GM21576 (cell line): ENCODE results near the gene FAM171A1.
"Not testable (repeated sequence)": the region's sequence is repeated elsewhere in the genome, so short reads cannot be mapped to it uniquely, and the experiment has no call there.

Experiments
- ATAC-seq: cut with Tn5 transposase; IDR thresholded peaks from one replicate; pipeline ENCODE4 v1.9.1; 2021; ENCODE audit warnings: mild to moderate bottlenecking, moderate library complexity; ENCODE audit not compliant: unreplicated experiment

Gene FAM171A1

GRCh38 chr10:15346440-15347141 lies 24.5 kb downstream of the FAM171A1 start:
- no peak for ATAC-seq

GRCh38 chr10:15345450-15345849 lies 25.6 kb downstream of the FAM171A1 start:
- no peak for ATAC-seq

- no peak for ATAC-seq
Measured at GRCh38 chr10:15344876-15345285, 26.2 kb downstream of the FAM171A1 start.

- no peak for ATAC-seq
Measured at GRCh38 chr10:15344256-15344875, 26.7 kb downstream of the FAM171A1 start.

GRCh38 chr10:15342970-15343369 lies 28.1 kb downstream of the FAM171A1 start:
- ATAC-seq: no peak

- no peak for ATAC-seq
Measured at GRCh38 chr10:15341502-15342128, 29.5 kb downstream of the FAM171A1 start.

GRCh38 chr10:15339892-15340291 lies 31.2 kb downstream of the FAM171A1 start:
- no peak for ATAC-seq

- ATAC-seq: not testable (repeated sequence)
Measured at GRCh38 chr10:15337441-15337923, 33.6 kb downstream of the FAM171A1 start.

GRCh38 chr10:15336211-15336610 lies 34.9 kb downstream of the FAM171A1 start:
- ATAC-seq: no peak

- no peak for ATAC-seq
Measured at GRCh38 chr10:15335508-15335907, 35.6 kb downstream of the FAM171A1 start.

- no peak for ATAC-seq
Measured at GRCh38 chr10:15334650-15335323, 36.3 kb downstream of the FAM171A1 start.

- no peak for ATAC-seq
Measured at GRCh38 chr10:15333909-15334649, 37.0 kb downstream of the FAM171A1 start.

GRCh38 chr10:15333181-15333580 lies 37.9 kb downstream of the FAM171A1 start:
- ATAC-seq: not testable (repeated sequence)

GRCh38 chr10:15331461-15331860 lies 39.6 kb downstream of the FAM171A1 start:
- ATAC-seq: no peak

- ATAC-seq: no peak
Measured at GRCh38 chr10:15329437-15329836, 41.7 kb downstream of the FAM171A1 start.

- ATAC-seq: no peak
Measured at GRCh38 chr10:15325944-15326284, 45.2 kb downstream of the FAM171A1 start.

- ATAC-seq: no peak
Measured at GRCh38 chr10:15325243-15325943, 45.7 kb downstream of the FAM171A1 start.

GRCh38 chr10:15324611-15325010 lies 46.5 kb downstream of the FAM171A1 start:
- no peak for ATAC-seq

GRCh38 chr10:15324113-15324512 lies 47.0 kb downstream of the FAM171A1 start:
- no peak for ATAC-seq

- ATAC-seq: no peak
Measured at GRCh38 chr10:15322356-15322755, 48.7 kb downstream of the FAM171A1 start.
